Measurements from ENCODE around the gene PDE2A. TPM values are rescaled to one million over a fixed set of nuclear protein-coding genes. Genes with fewer than 3 reads are reported as not detected.

PDE2A gene
- total RNA-seq, 2 experiments from 2014 or later = 4.0 to 4.5 TPM

DNA sequence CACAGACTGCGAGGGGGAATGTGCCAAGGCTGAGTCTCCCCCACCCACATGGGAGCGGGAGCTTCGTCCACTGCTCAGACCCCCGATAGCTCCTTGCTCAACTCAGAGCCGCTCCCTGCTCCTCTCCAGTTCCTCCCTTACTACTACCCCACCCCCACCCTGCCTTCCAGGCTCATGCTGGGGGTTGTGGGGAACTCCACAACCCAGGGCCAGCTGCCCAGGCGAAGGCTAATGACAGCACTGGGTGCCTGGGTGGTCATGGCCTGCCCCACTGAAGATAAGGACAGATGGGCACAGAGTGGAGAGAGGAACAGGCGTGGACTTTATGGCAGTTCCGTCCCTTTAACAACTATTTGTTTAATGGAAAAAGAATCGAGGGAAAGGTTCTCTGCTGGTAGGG, 73.7 kb downstream of the PDE2A start:
- no peak overlapping the region for H3K4me3 ChIP-seq (ENCODE audit: low read length)
- no peak for TF ChIP-seq CTCF (IDR thresholded peaks at IDR 0.05)
- H3K36me3 Mint-ChIP-seq (ENCODE audit: low read depth) = no peaks in the 10 kb centered on the region
- no peak overlapping the region for H3K4me3 Mint-ChIP-seq
- ATAC-seq (ENCODE audit: poor library complexity) = no peak
- peaks cover 12% of the 10 kb centered on the region for H3K27me3 Mint-ChIP-seq
- POLR2A ChIA-PET = no interaction called here
- CTCF ChIA-PET = no interaction called here
- no peak for DNase-seq
- no peak overlapping the region for H3K27ac Mint-ChIP-seq
- intact Hi-C loops (cut with DNase I, micrococcal nuclease) = no loop called here
- H3K9me3 ChIP-seq (ENCODE audit: control insufficient read depth in 1 of 2, insufficient read depth in 1 of 2, low read length in 2 of 2) = no peaks in the 10 kb centered on the region
- no peaks in the 10 kb centered on the region for H3K36me3 ChIP-seq (ENCODE audit: insufficient read depth, low read length)
- H3K27me3 ChIP-seq (ENCODE audit: control insufficient read depth in 1 of 2, insufficient read depth in 2 of 2, low read length in 2 of 2) = peaks cover 0 to 2% of the 10 kb centered on the region in 2 experiments
- H3K4me1 Mint-ChIP-seq (ENCODE audit: low read depth) = no peaks in the 10 kb centered on the region
- H3K27ac ChIP-seq (ENCODE audit: low read depth in 1 of 2, low read length in 2 of 2) = no peak overlapping the region
- no peaks in the 10 kb centered on the region for H3K9me3 Mint-ChIP-seq
- no peaks in the 10 kb centered on the region for H3K4me1 ChIP-seq (ENCODE audit: insufficient read depth, low read length)

GRCh38 chr11:72599325-72600117, 74.7 kb downstream of the PDE2A start:
- no peak for ATAC-seq (ENCODE audit: poor library complexity)
- POLR2A ChIA-PET = no interaction called here
- no peak for TF ChIP-seq CTCF (IDR thresholded peaks at IDR 0.05)
- Mint-ChIP-seq H3K27ac (no peak overlapping the region), H3K36me3 (ENCODE audit: low read depth) (no peaks in the 10 kb centered on the region), H3K9me3 (no peaks in the 10 kb centered on the region), H3K4me1 (ENCODE audit: low read depth) (no peaks in the 10 kb centered on the region), H3K4me3 (no peak overlapping the region), H3K27me3 (peaks cover 12% of the 10 kb centered on the region)
- intact Hi-C loops (cut with DNase I, micrococcal nuclease) = no loop called here
- H3K27ac ChIP-seq (ENCODE audit: low read depth in 1 of 2, low read length in 2 of 2) = no peak overlapping the region
- no peaks in the 10 kb centered on the region for H3K36me3 ChIP-seq (ENCODE audit: insufficient read depth, low read length)
- CTCF ChIA-PET = no interaction called here
- H3K27me3 ChIP-seq (ENCODE audit: control insufficient read depth in 1 of 2, insufficient read depth in 2 of 2, low read length in 2 of 2) = peaks cover 0 to 2% of the 10 kb centered on the region in 2 experiments
- DNase-seq = no peak
- no peak overlapping the region for H3K4me3 ChIP-seq (ENCODE audit: low read length)
- H3K4me1 ChIP-seq (ENCODE audit: insufficient read depth, low read length) = no peaks in the 10 kb centered on the region
- no peaks in the 10 kb centered on the region for H3K9me3 ChIP-seq (ENCODE audit: control insufficient read depth in 1 of 2, insufficient read depth in 1 of 2, low read length in 2 of 2)

DNA sequence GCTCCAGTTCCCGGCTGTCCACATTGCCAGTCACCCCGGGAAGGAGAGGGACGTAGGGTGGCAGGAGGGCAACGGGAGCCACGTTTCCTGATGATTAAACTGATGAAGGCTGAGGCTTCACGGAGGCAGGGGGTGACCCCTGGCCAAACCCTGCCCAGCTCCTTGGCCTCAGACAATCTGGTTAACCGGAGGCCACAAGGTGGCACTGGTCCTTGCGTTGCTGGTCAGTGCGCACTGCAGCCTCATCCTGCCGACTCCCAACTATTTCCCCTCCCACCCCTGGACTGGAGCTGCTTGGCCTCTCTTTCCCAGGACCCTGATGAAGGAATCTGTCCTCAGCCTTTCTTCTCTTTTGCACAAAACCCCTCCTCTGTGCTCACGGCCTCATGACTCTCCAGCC, 75.3 kb downstream of the PDE2A start:
- no peaks in the 10 kb centered on the region for H3K4me1 ChIP-seq (ENCODE audit: insufficient read depth, low read length)
- no peak overlapping the region for H3K27ac ChIP-seq (ENCODE audit: low read depth in 1 of 2, low read length in 2 of 2)
- H3K4me3 ChIP-seq (ENCODE audit: low read length) = no peak overlapping the region
- peaks cover 0 to 2% of the 10 kb centered on the region in 2 experiments for H3K27me3 ChIP-seq (ENCODE audit: control insufficient read depth in 1 of 2, insufficient read depth in 2 of 2, low read length in 2 of 2)
- Mint-ChIP-seq H3K27me3 (peaks cover 8% of the 10 kb centered on the region), H3K4me1 (ENCODE audit: low read depth) (no peaks in the 10 kb centered on the region), H3K4me3 (no peak overlapping the region), H3K27ac (no peak overlapping the region), H3K9me3 (no peaks in the 10 kb centered on the region), H3K36me3 (ENCODE audit: low read depth) (no peaks in the 10 kb centered on the region)
- TF ChIP-seq CTCF (IDR thresholded peaks at IDR 0.05) = no peak
- DNase-seq (no peak), ATAC-seq (ENCODE audit: poor library complexity) (no peak)
- intact Hi-C loops (cut with DNase I, micrococcal nuclease) = no loop called here
- H3K9me3 ChIP-seq (ENCODE audit: control insufficient read depth in 1 of 2, insufficient read depth in 1 of 2, low read length in 2 of 2) = no peaks in the 10 kb centered on the region
- ChIA-PET POLR2A (no interaction called here), CTCF (no interaction called here)
- H3K36me3 ChIP-seq (ENCODE audit: insufficient read depth, low read length) = no peaks in the 10 kb centered on the region

Data from CD4-positive, alpha-beta T cell (primary cell).